Measurements from ENCODE around the gene KCNS1.
"Not testable (repeated sequence)": the region's sequence is repeated elsewhere in the genome, so short reads cannot be mapped to it uniquely, and the experiment has no call there.

KCNS1 gene

DNA sequence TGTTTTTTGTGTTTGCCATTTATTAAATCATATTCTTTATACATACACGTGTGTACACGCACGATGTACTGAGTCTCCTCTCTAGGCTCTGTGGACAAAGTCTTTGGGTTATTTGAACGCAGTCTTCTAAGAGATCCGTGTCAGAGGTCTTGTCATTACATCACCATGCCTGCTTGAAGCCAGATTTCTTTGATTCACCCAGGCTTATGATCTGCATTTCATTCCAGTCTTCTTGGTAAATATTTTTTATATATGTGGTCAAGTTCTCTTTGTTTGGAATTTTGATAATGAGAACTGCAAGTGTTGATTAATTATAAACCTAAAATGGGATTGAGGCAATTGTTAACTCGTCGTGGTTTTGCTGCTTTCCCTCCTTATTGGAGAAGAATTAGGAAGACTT, 34.6 kb downstream of the KCNS1 start:
- Histone ChIP-seq H3K9me3 (ENCODE audit: control insufficient read depth in 1 of 2, low read length in 2 of 2) (no peaks in the 10 kb centered on the region), H3K27ac (ENCODE audit: low read depth, low read length) (no peak overlapping the region), H3K27me3 (ENCODE audit: control insufficient read depth in 1 of 2, insufficient read depth in 2 of 2, low read length in 2 of 2) (no peaks in the 10 kb centered on the region), H3K36me3 (ENCODE audit: control insufficient read depth in 1 of 2, insufficient read depth in 2 of 2, low read length in 2 of 2) (peaks cover 4 to 6% of the 10 kb centered on the region in 2 donors), H3K4me1 (ENCODE audit: control insufficient read depth in 1 of 2, insufficient read depth in 2 of 2, low read length in 2 of 2) (peaks cover 3 to 4% of the 10 kb centered on the region in 2 donors), H3K4me3 (ENCODE audit: low read depth in 1 of 2, low read length in 2 of 2) (no peak overlapping the region), H3K9ac (ENCODE audit: low read depth in 1 of 2, low read length in 2 of 2) (no peak overlapping the region)

DNA sequence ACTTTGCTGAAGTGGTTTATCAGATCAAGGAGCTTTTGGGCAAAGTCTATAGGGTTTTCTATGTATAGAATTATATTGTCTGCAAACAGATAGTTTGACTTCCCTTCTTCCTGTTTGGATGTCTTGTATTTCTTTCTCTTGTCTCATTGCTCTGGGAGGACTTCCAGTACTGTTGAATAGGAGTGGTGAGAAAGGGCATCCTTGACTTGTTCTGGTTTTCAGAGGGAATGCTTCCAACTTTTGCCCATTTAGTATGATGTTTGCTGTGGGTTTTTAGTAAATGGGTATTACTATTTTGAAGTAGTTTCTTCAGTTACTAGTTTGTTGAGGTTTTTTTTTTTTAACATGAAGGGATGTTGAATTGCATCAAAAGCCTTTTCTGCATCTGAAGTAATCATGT, 36.1 kb downstream of the KCNS1 start:
- Histone ChIP-seq H3K4me3 (ENCODE audit: low read depth in 1 of 2, low read length in 2 of 2) (no peak overlapping the region), H3K27me3 (ENCODE audit: control insufficient read depth in 1 of 2, insufficient read depth in 2 of 2, low read length in 2 of 2) (no peaks in the 10 kb centered on the region), H3K9me3 (ENCODE audit: control insufficient read depth in 1 of 2, low read length in 2 of 2) (no peaks in the 10 kb centered on the region), H3K9ac (ENCODE audit: low read depth in 1 of 2, low read length in 2 of 2) (no peak overlapping the region), H3K27ac (ENCODE audit: low read depth, low read length) (no peak overlapping the region), H3K4me1 (ENCODE audit: control insufficient read depth in 1 of 2, insufficient read depth in 2 of 2, low read length in 2 of 2) (no peaks in the 10 kb centered on the region), H3K36me3 (ENCODE audit: control insufficient read depth in 1 of 2, insufficient read depth in 2 of 2, low read length in 2 of 2) (peaks cover 4 to 10% of the 10 kb centered on the region in 2 donors)

DNA sequence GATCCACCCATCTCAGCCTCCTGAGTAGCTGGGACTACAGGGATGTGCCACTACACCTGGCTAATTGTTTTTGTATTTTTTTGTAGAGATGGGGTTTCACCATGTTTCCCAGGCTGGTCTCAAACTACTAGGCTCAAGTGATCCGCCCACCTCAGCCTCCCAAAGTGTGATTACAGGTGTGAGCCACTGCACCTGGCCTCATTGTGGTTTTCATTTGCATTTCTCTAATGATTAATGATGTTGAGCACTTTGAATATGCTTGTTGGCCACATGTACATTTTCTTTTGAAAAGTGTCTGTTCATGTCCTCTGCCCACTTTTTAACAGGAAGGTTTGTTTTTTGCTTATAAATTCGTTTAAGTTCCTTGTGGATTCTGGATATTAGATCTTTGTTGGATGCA, 37.8 kb downstream of the KCNS1 start:
- not testable (repeated sequence) for H3K27ac ChIP-seq (ENCODE audit: low read depth, low read length); H3K4me1 ChIP-seq (ENCODE audit: control insufficient read depth in 1 of 2, insufficient read depth in 2 of 2, low read length in 2 of 2); H3K27me3 ChIP-seq (ENCODE audit: control insufficient read depth in 1 of 2, insufficient read depth in 2 of 2, low read length in 2 of 2); H3K36me3 ChIP-seq (ENCODE audit: control insufficient read depth in 1 of 2, insufficient read depth in 2 of 2, low read length in 2 of 2); H3K9ac ChIP-seq (ENCODE audit: low read depth in 1 of 2, low read length in 2 of 2); H3K4me3 ChIP-seq (ENCODE audit: low read depth in 1 of 2, low read length in 2 of 2); H3K9me3 ChIP-seq (ENCODE audit: control insufficient read depth in 1 of 2, low read length in 2 of 2)

DNA sequence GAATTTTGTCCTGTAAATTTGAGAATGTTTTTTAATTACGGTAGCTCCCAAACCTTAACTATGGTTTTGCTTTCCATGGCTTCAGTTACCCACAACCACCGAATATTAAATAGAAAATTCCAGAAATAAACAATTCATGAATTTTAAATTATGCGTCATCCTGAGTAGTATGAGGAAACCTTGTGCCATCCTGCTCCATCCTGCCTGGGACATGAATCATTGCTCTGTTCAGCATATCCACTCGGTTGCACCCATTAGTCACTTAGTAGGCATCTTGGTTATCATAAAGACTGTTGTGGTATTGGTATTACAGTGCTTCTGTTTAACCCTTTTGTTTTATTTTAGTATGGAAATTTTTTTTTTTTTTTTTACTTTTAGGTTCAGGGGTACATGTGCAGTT, 39.7 kb downstream of the KCNS1 start:
- Histone ChIP-seq H3K36me3 (ENCODE audit: control insufficient read depth in 1 of 2, insufficient read depth in 2 of 2, low read length in 2 of 2) (peaks cover 7 to 13% of the 10 kb centered on the region in 2 donors), H3K4me1 (ENCODE audit: control insufficient read depth in 1 of 2, insufficient read depth in 2 of 2, low read length in 2 of 2) (no peaks in the 10 kb centered on the region), H3K27me3 (ENCODE audit: control insufficient read depth in 1 of 2, insufficient read depth in 2 of 2, low read length in 2 of 2) (no peaks in the 10 kb centered on the region), H3K9me3 (ENCODE audit: control insufficient read depth in 1 of 2, low read length in 2 of 2) (no peaks in the 10 kb centered on the region), H3K9ac (ENCODE audit: low read depth in 1 of 2, low read length in 2 of 2) (no peak overlapping the region), H3K4me3 (ENCODE audit: low read depth in 1 of 2, low read length in 2 of 2) (no peak overlapping the region), H3K27ac (ENCODE audit: low read depth, low read length) (no peak overlapping the region)

DNA sequence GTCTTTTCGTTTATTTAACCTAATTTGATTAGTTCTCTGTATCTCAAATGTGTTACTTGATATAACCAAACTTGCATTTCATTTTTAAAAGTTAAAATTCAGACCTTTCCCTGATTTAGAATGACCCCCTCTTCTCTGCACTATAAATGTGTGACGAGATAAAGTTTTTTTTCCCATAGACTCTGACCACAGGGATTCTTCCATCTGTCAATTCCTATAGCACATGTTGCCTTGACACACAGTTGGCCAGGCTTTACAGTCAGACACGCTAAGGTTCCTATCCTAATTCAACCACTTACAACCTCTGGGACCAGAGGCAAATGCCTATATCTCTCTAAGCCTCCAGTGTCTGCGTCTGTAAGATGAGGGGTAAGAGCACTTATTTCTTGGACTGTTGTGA, 40.6 kb downstream of the KCNS1 start:
- Histone ChIP-seq H3K9ac (ENCODE audit: low read depth in 1 of 2, low read length in 2 of 2) (no peak overlapping the region), H3K36me3 (ENCODE audit: control insufficient read depth in 1 of 2, insufficient read depth in 2 of 2, low read length in 2 of 2) (peaks cover 7 to 13% of the 10 kb centered on the region in 2 donors), H3K4me1 (ENCODE audit: control insufficient read depth in 1 of 2, insufficient read depth in 2 of 2, low read length in 2 of 2) (no peaks in the 10 kb centered on the region), H3K27me3 (ENCODE audit: control insufficient read depth in 1 of 2, insufficient read depth in 2 of 2, low read length in 2 of 2) (no peaks in the 10 kb centered on the region), H3K9me3 (ENCODE audit: control insufficient read depth in 1 of 2, low read length in 2 of 2) (no peaks in the 10 kb centered on the region), H3K27ac (ENCODE audit: low read depth, low read length) (no peak overlapping the region), H3K4me3 (ENCODE audit: low read depth in 1 of 2, low read length in 2 of 2) (no peak overlapping the region)

DNA sequence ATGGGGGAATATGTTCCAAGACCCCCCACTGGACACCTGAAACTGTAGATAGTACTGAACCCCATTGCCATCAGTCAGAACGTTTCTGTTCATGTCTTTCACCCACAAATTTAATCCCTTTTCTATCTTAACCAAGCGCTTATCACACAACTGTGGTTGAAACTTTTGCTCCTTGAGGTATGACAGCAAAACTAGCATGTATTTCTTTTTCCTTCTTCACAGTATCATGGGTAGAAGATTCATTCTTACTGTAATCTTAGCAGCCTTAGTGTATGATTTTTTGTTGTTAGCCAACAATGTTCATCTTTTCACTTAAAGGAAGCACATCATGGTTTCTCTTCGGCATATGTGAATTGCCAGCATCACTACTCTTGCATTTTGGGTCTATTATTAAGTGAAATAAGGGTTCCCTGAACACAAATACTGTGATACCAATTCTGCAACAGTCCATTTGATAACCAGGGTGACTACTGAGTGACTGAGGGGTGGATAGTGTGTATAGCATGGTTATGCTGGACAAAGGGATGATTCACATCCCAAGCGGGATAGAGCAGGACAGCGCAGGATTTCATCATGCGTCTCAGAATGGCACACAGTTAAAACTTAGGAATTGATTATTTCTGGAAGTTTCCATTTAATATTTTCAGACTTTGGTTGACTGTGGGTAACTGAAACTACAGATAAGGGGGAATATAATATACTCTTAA, 41.8 kb downstream of the KCNS1 start:
- no peak overlapping the region for H3K27ac ChIP-seq (ENCODE audit: low read depth, low read length)
- no peak overlapping the region for H3K4me3 ChIP-seq (ENCODE audit: low read depth in 1 of 2, low read length in 2 of 2)
- H3K36me3 ChIP-seq (ENCODE audit: control insufficient read depth in 1 of 2, insufficient read depth in 2 of 2, low read length in 2 of 2): peaks cover 11 to 14% of the 10 kb centered on the region in 2 donors
- H3K9ac ChIP-seq (ENCODE audit: low read depth in 1 of 2, low read length in 2 of 2): no peak overlapping the region
- no peaks in the 10 kb centered on the region for H3K27me3 ChIP-seq (ENCODE audit: control insufficient read depth in 1 of 2, insufficient read depth in 2 of 2, low read length in 2 of 2)
- no peaks in the 10 kb centered on the region for H3K4me1 ChIP-seq (ENCODE audit: control insufficient read depth in 1 of 2, insufficient read depth in 2 of 2, low read length in 2 of 2)
- no peaks in the 10 kb centered on the region for H3K9me3 ChIP-seq (ENCODE audit: control insufficient read depth in 1 of 2, low read length in 2 of 2)

DNA sequence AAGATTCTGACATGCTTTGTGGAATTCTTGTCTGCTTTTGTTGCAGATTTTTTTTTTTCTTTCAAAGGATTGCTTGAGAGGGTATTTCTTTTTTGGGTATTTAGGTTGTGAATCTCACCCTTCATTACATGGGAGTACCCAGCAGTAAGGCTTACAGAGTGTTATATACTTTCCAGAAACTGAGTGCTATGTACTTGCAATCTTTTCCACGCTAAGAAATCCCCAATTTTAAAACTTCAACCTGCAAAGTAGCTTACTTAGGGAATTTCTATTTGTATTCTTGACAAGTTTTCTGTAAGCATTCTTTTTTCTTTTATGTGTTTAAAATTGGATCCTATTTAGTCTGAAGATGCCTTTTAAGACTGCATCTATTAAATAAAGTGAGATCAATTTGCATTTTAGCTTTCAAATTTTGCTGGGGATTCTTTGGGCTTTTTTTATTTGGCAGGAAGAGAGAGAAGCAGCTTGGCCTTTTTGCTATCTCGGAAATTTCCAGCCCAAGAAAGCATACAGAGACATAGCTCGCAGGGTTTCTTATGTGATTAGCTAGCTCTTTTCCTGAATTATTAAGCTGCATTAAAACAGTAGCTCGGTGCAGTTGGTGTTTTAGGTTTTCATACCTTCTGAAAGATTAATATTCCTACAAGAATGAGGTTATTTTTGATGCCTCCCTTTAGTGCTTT, 42.6 kb downstream of the KCNS1 start:
- H3K4me3 ChIP-seq (ENCODE audit: low read depth in 1 of 2, low read length in 2 of 2): no peak overlapping the region
- H3K9ac ChIP-seq (ENCODE audit: low read depth in 1 of 2, low read length in 2 of 2): no peak overlapping the region
- H3K27ac ChIP-seq (ENCODE audit: low read depth, low read length): no peak overlapping the region

DNA sequence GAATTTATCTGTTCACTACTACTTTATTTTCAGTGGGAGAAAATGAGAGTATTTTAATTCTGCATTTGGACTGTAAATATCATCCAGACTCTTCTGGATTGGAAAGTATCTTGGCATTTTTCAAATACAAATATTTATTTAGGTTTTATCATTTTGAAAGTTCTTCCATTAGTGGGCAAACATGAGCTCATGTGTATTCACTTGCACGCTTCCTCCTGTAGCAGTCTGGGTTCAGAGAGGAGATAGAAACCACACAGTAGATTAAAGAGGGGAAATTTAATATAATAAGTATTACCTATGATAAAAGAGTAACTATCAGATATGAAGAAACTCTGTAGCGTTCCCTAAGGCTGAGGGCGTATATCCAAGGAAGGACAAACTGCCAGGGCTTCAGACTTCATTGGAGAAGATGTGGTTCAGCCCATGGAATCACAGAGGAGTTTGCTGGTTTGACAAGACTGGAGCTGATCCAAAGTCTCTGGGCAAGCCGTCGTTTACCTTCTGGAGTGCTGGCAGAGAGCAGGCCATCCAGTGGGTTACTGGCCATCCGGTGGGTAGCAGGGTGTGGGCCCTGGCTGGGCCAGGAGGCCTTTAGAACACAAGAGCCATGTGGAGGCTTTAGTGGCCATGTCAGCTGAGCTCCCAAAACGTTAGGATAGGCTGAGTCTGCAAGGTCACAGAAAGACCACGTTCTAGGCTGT, 44.3 kb downstream of the KCNS1 start:
- H3K4me3 ChIP-seq (ENCODE audit: low read depth in 1 of 2, low read length in 2 of 2): no peak overlapping the region
- H3K9me3 ChIP-seq (ENCODE audit: control insufficient read depth in 1 of 2, low read length in 2 of 2): no peaks in the 10 kb centered on the region
- peaks cover 11 to 23% of the 10 kb centered on the region in 2 donors for H3K36me3 ChIP-seq (ENCODE audit: control insufficient read depth in 1 of 2, insufficient read depth in 2 of 2, low read length in 2 of 2)
- H3K4me1 ChIP-seq (ENCODE audit: control insufficient read depth in 1 of 2, insufficient read depth in 2 of 2, low read length in 2 of 2): peaks cover 0 to 12% of the 10 kb centered on the region in 2 donors
- no peak overlapping the region for H3K9ac ChIP-seq (ENCODE audit: low read depth in 1 of 2, low read length in 2 of 2)
- no peaks in the 10 kb centered on the region for H3K27me3 ChIP-seq (ENCODE audit: control insufficient read depth in 1 of 2, insufficient read depth in 2 of 2, low read length in 2 of 2)
- H3K27ac ChIP-seq (ENCODE audit: low read depth, low read length): no peak overlapping the region

More for the DNA sequence above, 42.6 kb downstream of the KCNS1 start:
- Histone ChIP-seq H3K4me1 (ENCODE audit: control insufficient read depth in 1 of 2, insufficient read depth in 2 of 2, low read length in 2 of 2) (peaks cover 0 to 4% of the 10 kb centered on the region in 2 donors), H3K9me3 (ENCODE audit: control insufficient read depth in 1 of 2, low read length in 2 of 2) (no peaks in the 10 kb centered on the region), H3K36me3 (ENCODE audit: control insufficient read depth in 1 of 2, insufficient read depth in 2 of 2, low read length in 2 of 2) (peaks cover 11 to 22% of the 10 kb centered on the region in 2 donors), H3K27me3 (ENCODE audit: control insufficient read depth in 1 of 2, insufficient read depth in 2 of 2, low read length in 2 of 2) (no peaks in the 10 kb centered on the region)

DNA sequence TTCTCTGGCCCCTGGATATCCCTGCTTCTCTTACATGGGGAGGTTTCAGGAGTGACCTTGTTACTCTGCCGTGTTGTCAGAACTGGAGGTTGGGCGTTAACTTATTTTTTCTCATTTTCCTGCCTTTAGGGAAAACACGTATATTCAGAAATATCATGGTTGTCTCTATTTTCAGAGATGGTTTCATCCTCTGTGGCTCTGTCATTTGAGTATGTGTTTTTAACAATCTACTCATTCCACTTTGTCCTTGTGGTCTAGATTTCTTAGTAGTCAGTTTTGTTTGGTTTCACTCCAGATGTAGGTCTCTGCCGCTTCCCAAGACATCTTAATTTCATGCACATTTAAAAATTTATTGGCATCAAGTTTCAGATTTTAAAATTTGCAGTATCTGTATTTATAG, 45.9 kb downstream of the KCNS1 start:
- peaks cover 0 to 12% of the 10 kb centered on the region in 2 donors for H3K4me1 ChIP-seq (ENCODE audit: control insufficient read depth in 1 of 2, insufficient read depth in 2 of 2, low read length in 2 of 2)
- no peak overlapping the region for H3K27ac ChIP-seq (ENCODE audit: low read depth, low read length)
- no peak overlapping the region for H3K4me3 ChIP-seq (ENCODE audit: low read depth in 1 of 2, low read length in 2 of 2)
- H3K27me3 ChIP-seq (ENCODE audit: control insufficient read depth in 1 of 2, insufficient read depth in 2 of 2, low read length in 2 of 2): no peaks in the 10 kb centered on the region
- H3K9me3 ChIP-seq (ENCODE audit: control insufficient read depth in 1 of 2, low read length in 2 of 2): no peaks in the 10 kb centered on the region
- peaks cover 11 to 19% of the 10 kb centered on the region in 2 donors for H3K36me3 ChIP-seq (ENCODE audit: control insufficient read depth in 1 of 2, insufficient read depth in 2 of 2, low read length in 2 of 2)
- H3K9ac ChIP-seq (ENCODE audit: low read depth in 1 of 2, low read length in 2 of 2): no peak overlapping the region
